GM12873 (cell line): Measurements from ENCODE around the gene PLCL1.

ENCODE experiments used
- CTCF ChIP-seq: IDR thresholded peaks from 2 replicates; pipeline ENCODE4 v1.5.1; 2012; ENCODE audit warnings: low read depth, mild to moderate bottlenecking, moderate library complexity, low read length, control low read depth; ENCODE audit not compliant: insufficient read depth; ENCODE audit errors: missing control alignments

The PLCL1 gene

GRCh38 chr2:197813093-197813787 is 8.8 kb downstream of the PLCL1 start:
- TF ChIP-seq CTCF, result peak; percentile 63

- no peak for TF ChIP-seq CTCF
These were observed 10.1 kb downstream of the PLCL1 start for GRCh38 chr2:197814526-197814925.

GRCh38 chr2:197821550-197822289 is 17.3 kb downstream of the PLCL1 start:
- TF ChIP-seq CTCF, result no peak

GRCh38 chr2:197822333-197822732 is 17.9 kb downstream of the PLCL1 start:
- no peak for TF ChIP-seq CTCF

- TF ChIP-seq CTCF, result no peak
These were observed 23.2 kb downstream of the PLCL1 start for GRCh38 chr2:197827618-197828017.

GRCh38 chr2:197828464-197829135 is 24.2 kb downstream of the PLCL1 start:
- no peak for TF ChIP-seq CTCF

GRCh38 chr2:197835293-197835692 is 30.9 kb downstream of the PLCL1 start:
- TF ChIP-seq CTCF, result no peak
